Heart right ventricle (tissue), 16 donors: ENCODE measurements around the gene ZNF331. TPM values are rescaled to one million over a fixed set of nuclear protein-coding genes. Genes with fewer than 3 reads are reported as not detected.

Experiments
- ATAC-seq, 8 donors: fragments of 200-7000 bp; cut with Tn5 transposase; one replicate each; pipeline ENCODE4 v1.9.1; 2020; ENCODE audit warnings: mild to moderate bottlenecking in 8 of 8, moderate library complexity in 8 of 8, moderate number of reproducible peaks in 1 of 8
- DNase-seq, 2 donors: peaks; one replicate each; pipeline ENCODE4 v3.0.0-alpha.2; 2020
- H3K27ac ChIP-seq, 10 donors: fragments of 200-600 bp; sonication (generic) in 2 of 10; one replicate each; pipeline versions ENCODE4 v1.5.0 to v1.8.0; 2020 to 2022; ENCODE audit warnings: mild to moderate bottlenecking in 3 of 10
- H3K27me3 ChIP-seq, 7 donors: fragments of 200-600 bp; one replicate each; pipeline ENCODE4 v1.8.0; 2021 to 2022; ENCODE audit warnings: mild to moderate bottlenecking in 2 of 7
- H3K36me3 ChIP-seq, 9 donors: fragments of 200-600 bp; sonication (generic) in 1 of 9; one replicate each; pipeline versions ENCODE4 v1.5.0 to v1.8.0; 2020 to 2022; ENCODE audit warnings: mild to moderate bottlenecking in 2 of 9
- H3K4me1 ChIP-seq, 9 donors: fragments of 200-600 bp; sonication (generic) in 1 of 9; one replicate each; pipeline versions ENCODE4 v1.5.0 to v1.8.0; 2020 to 2022; ENCODE audit warnings: mild to moderate bottlenecking in 4 of 9
- H3K4me3 ChIP-seq, 10 donors: fragments of 200-600 bp; sonication (generic) in 2 of 10; one replicate each; pipeline versions ENCODE4 v1.5.0 to v1.8.0; 2020 to 2022; ENCODE audit warnings: mild to moderate bottlenecking in 7 of 10, moderate library complexity in 2 of 10
- H3K9me3 ChIP-seq, 11 donors: fragments of 200-600 bp in 10 of 11; sonication (generic) in 2 of 11; one replicate each; pipeline versions ENCODE4 v1.5.0 to v1.8.0; 2013 to 2022; ENCODE audit warnings: mild to moderate bottlenecking in 2 of 11, control low read depth in 1 of 11, moderate library complexity in 1 of 11
- CTCF ChIP-seq, 9 donors: fragments of 200-600 bp; sonication (generic) in 2 of 9; IDR thresholded peaks; one replicate each; pipeline versions ENCODE4 v1.5.0 to v1.8.0; 2021 to 2022; ENCODE audit warnings: antibody characterized with exemption in 9 of 9, mild to moderate bottlenecking in 5 of 9, moderate library complexity in 1 of 9
- WGBS, 2 donors: extraction: QIAGEN DNeasy Blood & Tissue Kit; methylation state at CpG; one replicate each; pipeline ENCODE4 v1.1.7; 2013; ENCODE audit warnings: inconsistent platforms in 1 of 2; 5-methylcytosine and 5-hydroxymethylcytosine counted together
- intact Hi-C, 10 donors: fragments of 100-400 bp; cut with DNase I; formaldehyde crosslinking; loops; one replicate each; pipeline versions ENCODE4 v1.11.1 to v1.14.2; 2022
- polyA plus RNA-seq, 2 donors: library from polyadenylated mRNA; stranded (reverse); fragments of 200-250 nt; gene quantifications; one replicate each; pipeline ENCODE4 v1.2.3, GENCODE V29; 2013
- total RNA-seq, 10 donors: library from RNA; stranded (reverse); fragmentation: NEBNext Ultra II Directional in 3 of 10; extraction: Animal tissue kit (Norgen Biotek cat#: 25700) in 3 of 10; gene quantifications; one replicate each; pipeline versions ENCODE4 v1.2.1 to v1.2.4, GENCODE V29; 2021 to 2023
- donor health status: Arrhythmogenic right ventricular cardiomyopathy.
- donor health status: ischemic (EF 13 %, LVEDD 7.1; RV severe dilation, severe dysfunction).
- donor health status: healthy with polysubstance abuse.
- donor health status: DM: no; HTN: yes; CAD: no.
- donor health status: DM: no; HTN: no; CAD: no.
- donor health status: ischemic (EF 25% LVEDD 6.9; RV normal size, moderate dysfunction).
- donor health status: ischemic (EF 25% LVEDD 5.7; RV mildly dilated, moderate dysfunction).
- donor health status: healthy.
- donor health status: DM: yes; HTN: yes; CAD: no.
- donor health status: Ischemic cardiomyopathy.
- donor health status: ischemic (EF 35%, LVEDD 5.7; RV mildly dilated, moderate dysfunction).
- donor health status: nonischemic (EF 11% LVEDD 7.7; RV severe dilation, severe dysfunction).
- donor health status: DM: yes; HTN: yes; CAD: no.
- donor health status: PGD.
- donor health status: ischemic (EF 29% LVEDD 5.4; RV normal size, mild dysfunction).
- donor health status: nonischemic (EF 23%, LVEDD 6.1; RV moderate dilation, normal function).

The ZNF331 gene
- total and polyA plus RNA-seq, 12 donors = 5.1 to 21.9 (median 14.4) TPM

GRCh38 chr19:53606031-53606430 is 68.1 kb downstream of the ZNF331 start:
- Histone ChIP-seq H3K27me3 (peaks cover 0 to 5% (median 0%) of the 10 kb centered on the region in 7 donors), H3K9me3 (no peaks in the 10 kb centered on the region), H3K36me3 (no peaks in the 10 kb centered on the region), H3K4me3 (no peak overlapping the region), H3K4me1 (peaks cover 0 to 5% (median 0%) of the 10 kb centered on the region in 9 donors), H3K27ac (no peak overlapping the region)
- no peak for ATAC-seq
- DNase-seq = no peak
- TF ChIP-seq CTCF (IDR thresholded peaks at IDR 0.05) = no peak
- WGBS, 2 donors = 81 to 86% methylated on average over 15 of the region's 15 CpGs
- intact Hi-C loops = no loop called here

- intact Hi-C loops = no loop called here
- Histone ChIP-seq H3K27me3 (peaks cover 0 to 5% (median 0%) of the 10 kb centered on the region in 7 donors), H3K9me3 (no peaks in the 10 kb centered on the region), H3K36me3 (no peaks in the 10 kb centered on the region), H3K27ac (no peak overlapping the region), H3K4me3 (no peak overlapping the region), H3K4me1 (no peaks in the 10 kb centered on the region)
- TF ChIP-seq CTCF (IDR thresholded peaks at IDR 0.05) = no peak
- WGBS, 2 donors = 87 to 91% methylated on average over 12 of the region's 12 CpGs
- no peak for ATAC-seq
- DNase-seq = no peak
Measured at GRCh38 chr19:53608381-53608780, 70.4 kb downstream of the ZNF331 start.

GRCh38 chr19:53612762-53613526 is 75.0 kb downstream of the ZNF331 start:
- Histone ChIP-seq H3K36me3 (no peaks in the 10 kb centered on the region), H3K9me3 (no peaks in the 10 kb centered on the region), H3K4me3 (no peak overlapping the region), H3K27me3 (no peaks in the 10 kb centered on the region), H3K27ac (no peak overlapping the region), H3K4me1 (no peaks in the 10 kb centered on the region)
- no peak for TF ChIP-seq CTCF (IDR thresholded peaks at IDR 0.05)
- intact Hi-C loops = no loop called here
- DNase-seq (no peak), ATAC-seq (no peak)
- 52 to 67% methylated on average over 14 of the region's 14 CpGs for WGBS, 2 donors

GRCh38 chr19:53621885-53622740 is 84.2 kb downstream of the ZNF331 start:
- no peak overlapping the region for H3K4me3 ChIP-seq
- H3K27me3 ChIP-seq = peaks cover 0 to 4% (median 0%) of the 10 kb centered on the region in 7 donors
- H3K9me3 ChIP-seq = no peaks in the 10 kb centered on the region
- H3K36me3 ChIP-seq = no peaks in the 10 kb centered on the region
- ATAC-seq = peak in 6 of 8 donors; percentile 28 to 68 (median 48)
- peaks cover 0 to 20% (median 0%) of the 10 kb centered on the region in 9 donors for H3K4me1 ChIP-seq
- intact Hi-C loops = no loop called here
- WGBS, 2 donors = 53 to 54% methylated on average over 8 of the region's 8 CpGs
- H3K27ac ChIP-seq = peak overlapping the region in 9 of 10 donors; percentile 19 to 74 (median 28)
- TF ChIP-seq CTCF (IDR thresholded peaks at IDR 0.05) = no peak
- DNase-seq = no peak
